HG03469 (cell line): Measurements from ENCODE around the gene FTO.

Experiments
- ATAC-seq: cut with Tn5 transposase; IDR thresholded peaks from one replicate; pipeline ENCODE4 v1.9.1; 2021; ENCODE audit warnings: mild to moderate bottlenecking, moderate library complexity, moderate number of reproducible peaks; ENCODE audit not compliant: unreplicated experiment

FTO gene

GRCh38 chr16:54107583-54108202 lies 403.7 kb downstream of the FTO start:
- no peak for ATAC-seq

- no peak for ATAC-seq
Measured at GRCh38 chr16:54110016-54110981, 406.3 kb downstream of the FTO start.

GRCh38 chr16:54112451-54113206 lies 408.7 kb downstream of the FTO start:
- ATAC-seq: no peak

GRCh38 chr16:54115558-54115957 lies 411.6 kb downstream of the FTO start:
- ATAC-seq: no peak

GRCh38 chr16:54116124-54116655 lies 412.2 kb downstream of the FTO start:
- no peak for ATAC-seq

GRCh38 chr16:54118846-54119245 lies 414.9 kb downstream of the FTO start:
- ATAC-seq: no peak

GRCh38 chr16:54120846-54121480 lies 417.0 kb downstream of the FTO start:
- ATAC-seq: no peak

- no peak for ATAC-seq
Measured at GRCh38 chr16:54121539-54122295, 417.8 kb downstream of the FTO start.

- ATAC-seq: no peak
Measured at GRCh38 chr16:54123766-54124165, 419.8 kb downstream of the FTO start.

- no peak for ATAC-seq
Measured at GRCh38 chr16:54125751-54126655, 422.0 kb downstream of the FTO start.

GRCh38 chr16:54126907-54127306 lies 423.0 kb downstream of the FTO start:
- no peak for ATAC-seq

- no peak for ATAC-seq
Measured at GRCh38 chr16:54128629-54129234, 424.8 kb downstream of the FTO start.

GRCh38 chr16:54129810-54130209 lies 425.9 kb downstream of the FTO start:
- no peak for ATAC-seq

GRCh38 chr16:54135361-54136275 lies 431.7 kb downstream of the FTO start:
- no peak for ATAC-seq

- ATAC-seq: no peak
Measured at GRCh38 chr16:54136276-54136625, 432.3 kb downstream of the FTO start.

- ATAC-seq: no peak
Measured at GRCh38 chr16:54140057-54140787, 436.3 kb downstream of the FTO start.

GRCh38 chr16:54140788-54141136 lies 436.8 kb downstream of the FTO start:
- ATAC-seq: no peak
